Endodermal cell (in vitro differentiated cells): ENCODE results near the gene FN1. TPM values are rescaled to one million over a fixed set of nuclear protein-coding genes. Genes with fewer than 3 reads are reported as not detected.

ENCODE experiments used
- DNase-seq: peaks from one replicate; pipeline ENCODE4 v3.0.0-alpha.2; 2017
- H3K27ac ChIP-seq: 2 replicates; pipeline ENCODE4 v1.5.1; 2013; ENCODE audit warnings: mild to moderate bottlenecking, low read depth, low read length, moderate library complexity
- H3K27me3 ChIP-seq: 2 replicates; pipeline ENCODE4 v1.6.1; 2013; ENCODE audit warnings: mild to moderate bottlenecking, low read length, moderate library complexity; ENCODE audit not compliant: insufficient read depth, control insufficient read depth, poor library complexity, severe bottlenecking
- H3K36me3 ChIP-seq: 2 replicates; pipeline ENCODE4 v1.7.0; 2013; ENCODE audit warnings: mild to moderate bottlenecking, low read length, moderate library complexity; ENCODE audit not compliant: control insufficient read depth, insufficient read depth
- H3K4me1 ChIP-seq: one replicate; pipeline ENCODE4 v1.7.0; 2013; ENCODE audit warnings: low read length; ENCODE audit not compliant: control insufficient read depth, insufficient read depth
- H3K4me3 ChIP-seq: 2 replicates; pipeline ENCODE4 v1.5.1; 2013; ENCODE audit warnings: mild to moderate bottlenecking, low read length, moderate library complexity
- H3K9ac ChIP-seq: 2 replicates; pipeline ENCODE4 v1.6.1; 2013; ENCODE audit warnings: mild to moderate bottlenecking, low read length, moderate library complexity; ENCODE audit not compliant: poor library complexity, severe bottlenecking; ENCODE audit errors: extremely low read depth
- H3K9me3 ChIP-seq: 2 replicates; pipeline ENCODE4 v1.6.1; 2013; ENCODE audit warnings: mild to moderate bottlenecking, low read length, moderate library complexity; ENCODE audit not compliant: control insufficient read depth
- H3K27ac Mint-ChIP-seq: 2 replicates; pipeline ENCODE4 v1.8.0; 2020; ENCODE audit warnings: mixed read lengths
- H3K27me3 Mint-ChIP-seq: 2 replicates; pipeline ENCODE4 v1.8.0; 2021; ENCODE audit warnings: mild to moderate bottlenecking, mixed read lengths; ENCODE audit not compliant: insufficient read depth
- H3K36me3 Mint-ChIP-seq: 2 replicates; pipeline ENCODE4 v1.8.0; 2020; ENCODE audit warnings: low read depth, mixed read lengths
- H3K4me1 Mint-ChIP-seq: 2 replicates; pipeline ENCODE4 v1.8.0; 2020; ENCODE audit warnings: mixed read lengths
- H3K4me3 Mint-ChIP-seq: 2 replicates; pipeline ENCODE4 v1.8.0; 2020; ENCODE audit warnings: mild to moderate bottlenecking, moderate library complexity, mixed read lengths
- H3K9me3 Mint-ChIP-seq: 2 replicates; pipeline ENCODE4 v1.8.0; 2020; ENCODE audit warnings: mild to moderate bottlenecking, mixed read lengths
- CTCF ChIP-seq: fragments of 200-600 bp; sonication (generic); conservative IDR thresholded peaks from 2 replicates; pipeline ENCODE4 v1.5.0; 2021; ENCODE audit warnings: antibody characterized with exemption, mild to moderate bottlenecking
- WGBS, 2 experiments: methylation state at CpG; one replicate each; pipeline versions ENCODE4 v1.1.5 to v1.1.7; 2013; ENCODE audit warnings: missing lambda C conversion rate in 2 of 2, mixed read lengths in 1 of 2; ENCODE audit not compliant: insufficient coverage in 1 of 2, insufficient read length in 1 of 2; 5-methylcytosine and 5-hydroxymethylcytosine counted together
- total RNA-seq, 2 donors: library from RNA; stranded (reverse); fragmentation: NEBNext Ultra II Directional in 1 of 2; extraction: Animal tissue kit (Norgen Biotek cat#: 25700) in 1 of 2; gene quantifications; 2 replicates in 1 of 2; 3 replicates in 1 of 2; pipeline ENCODE4 v1.2.1, GENCODE V29; 2021

FN1 gene
- total RNA-seq, 2 donors from 2014 or later, result 2,721 to 2,960 TPM

DNA sequence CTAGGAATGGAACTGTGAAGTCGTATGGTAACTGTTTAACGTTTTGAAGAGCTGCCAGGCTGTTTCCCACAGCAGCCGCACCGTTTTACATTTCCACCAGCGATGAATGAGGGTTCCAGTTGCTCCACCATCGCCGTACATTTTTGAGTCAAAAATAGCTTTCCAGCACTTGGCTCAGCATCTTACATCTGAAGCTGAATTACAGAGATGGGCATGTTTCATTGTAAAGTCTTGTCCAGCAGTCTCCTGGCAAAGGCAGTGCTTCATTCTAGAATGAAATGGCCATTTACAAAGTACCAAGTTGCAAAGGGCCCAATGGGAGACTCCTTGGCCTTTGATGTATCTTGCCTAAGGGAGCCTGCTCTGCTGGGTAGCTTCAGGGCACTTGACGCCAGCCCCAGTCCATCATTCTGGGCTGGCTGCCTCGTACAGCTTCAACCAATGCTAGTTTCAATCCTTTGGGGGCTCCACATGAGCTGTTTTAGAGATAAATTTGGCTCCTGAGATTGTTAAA is 78.9 kb downstream of the FN1 start:
- Histone ChIP-seq H3K36me3 (peaks cover 31% of the 10 kb centered on the region), H3K27ac (no peak overlapping the region), H3K9me3 (no peaks in the 10 kb centered on the region), H3K4me3 (no peak overlapping the region), H3K4me1 (peaks cover 7% of the 10 kb centered on the region), H3K9ac (no peak overlapping the region), H3K27me3 (no peaks in the 10 kb centered on the region)
- no peak for DNase-seq
- no peaks in the 10 kb centered on the region for H3K9me3 Mint-ChIP-seq
- H3K27me3 Mint-ChIP-seq, result no peaks in the 10 kb centered on the region
- peaks cover 18% of the 10 kb centered on the region for H3K4me1 Mint-ChIP-seq
- no peak for TF ChIP-seq CTCF
- WGBS, 2 experiments, result 92 to 94% methylated on average over 8 to 9 of the region's 9 CpGs
- H3K4me3 Mint-ChIP-seq, result no peak overlapping the region
- H3K27ac Mint-ChIP-seq, result no peak overlapping the region
- H3K36me3 Mint-ChIP-seq, result peaks cover 29% of the 10 kb centered on the region

- no peaks in the 10 kb centered on the region for H3K9me3 Mint-ChIP-seq
- no peak for DNase-seq
- H3K4me3 ChIP-seq, result no peak overlapping the region
- peaks cover 7% of the 10 kb centered on the region for H3K4me1 ChIP-seq
- no peak overlapping the region for H3K27ac Mint-ChIP-seq
- WGBS, 2 experiments, result 94 to 100% methylated on average over 4 to 7 of the region's 7 CpGs
- H3K4me3 Mint-ChIP-seq, result no peak overlapping the region
- no peaks in the 10 kb centered on the region for H3K27me3 ChIP-seq
- H3K36me3 ChIP-seq, result peaks cover 30% of the 10 kb centered on the region
- H3K9ac ChIP-seq, result no peak overlapping the region
- H3K9me3 ChIP-seq, result no peaks in the 10 kb centered on the region
- H3K27ac ChIP-seq, result no peak overlapping the region
- H3K27me3 Mint-ChIP-seq, result no peaks in the 10 kb centered on the region
- H3K4me1 Mint-ChIP-seq, result peaks cover 18% of the 10 kb centered on the region
- H3K36me3 Mint-ChIP-seq, result peaks cover 32% of the 10 kb centered on the region
- TF ChIP-seq CTCF, result no peak
Observed at GRCh38 chr2:215356334-215356947, 79.4 kb downstream of the FN1 start.

DNA sequence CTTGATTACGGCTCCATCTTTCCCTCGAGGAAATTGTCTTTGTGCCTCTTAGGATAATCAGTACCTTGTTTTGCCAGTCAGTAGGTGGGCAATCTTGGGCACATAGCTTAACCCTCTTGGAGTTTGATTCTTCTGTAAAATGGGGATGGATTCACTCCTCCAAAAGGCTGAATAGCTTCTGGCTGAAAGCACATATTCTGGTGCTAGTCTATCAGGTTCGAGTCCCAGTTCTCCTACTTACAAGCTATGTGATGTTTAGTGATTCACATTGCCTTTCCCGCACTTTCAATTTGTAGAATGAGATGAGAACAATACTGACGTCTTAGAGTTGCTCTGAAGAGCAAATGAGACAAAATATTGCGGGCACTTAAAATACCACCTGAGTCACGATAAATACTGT is 80.1 kb downstream of the FN1 start:
- Histone ChIP-seq H3K9ac (no peak overlapping the region), H3K27ac (no peak overlapping the region), H3K4me1 (peaks cover 7% of the 10 kb centered on the region), H3K36me3 (peaks cover 24% of the 10 kb centered on the region), H3K27me3 (no peaks in the 10 kb centered on the region), H3K4me3 (no peak overlapping the region), H3K9me3 (no peaks in the 10 kb centered on the region)
- Mint-ChIP-seq H3K9me3 (no peaks in the 10 kb centered on the region), H3K27me3 (no peaks in the 10 kb centered on the region), H3K27ac (no peak overlapping the region), H3K36me3 (peaks cover 32% of the 10 kb centered on the region), H3K4me3 (no peak overlapping the region), H3K4me1 (peaks cover 18% of the 10 kb centered on the region)
- no peak for TF ChIP-seq CTCF
- 94 to 95% methylated on average over 7 of the region's 7 CpGs for WGBS, 2 experiments
- no peak for DNase-seq
